ENCODE measurements around the gene NRTN.
"Not testable (repeated sequence)": the region's sequence is repeated elsewhere in the genome, so short reads cannot be mapped to it uniquely, and the experiment has no call there.

Gene NRTN

DNA sequence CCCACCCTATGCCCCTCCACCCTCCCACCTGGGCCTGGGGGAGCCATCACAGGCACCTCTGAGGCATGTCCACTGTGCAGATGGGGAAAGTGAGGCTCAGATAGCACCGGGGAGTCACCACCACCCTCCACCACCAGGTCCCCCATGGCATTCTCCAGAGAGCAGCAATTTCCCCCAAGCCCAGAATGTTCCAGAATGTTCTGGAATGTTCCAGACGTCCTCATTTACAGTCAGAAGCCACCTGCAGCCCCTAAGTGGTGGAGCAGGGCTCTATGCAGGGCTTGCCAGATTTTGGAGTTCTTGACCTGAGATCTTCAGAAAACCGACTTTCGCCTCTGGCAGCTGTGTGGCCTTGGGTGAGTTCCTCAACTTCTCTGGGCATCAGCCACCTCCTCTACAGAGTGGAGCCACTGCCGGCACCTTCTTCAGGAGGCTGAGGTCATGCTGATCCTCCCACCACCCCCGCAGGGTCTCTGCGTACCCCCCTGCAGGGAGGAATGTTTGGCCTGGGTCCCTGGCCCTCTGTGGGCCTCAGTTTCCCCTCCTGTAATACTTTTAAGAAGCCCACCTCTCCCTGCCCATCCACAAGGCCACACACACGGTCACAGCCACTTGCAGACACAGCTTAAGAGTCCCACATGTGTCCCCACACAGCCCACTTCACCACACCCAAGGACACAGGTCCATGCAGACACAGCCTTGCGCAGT is 59.3 kb downstream of the NRTN start:
- no peak for DNase-seq (ENCODE audit: insufficient read length, low spot score)
- FAIRE-seq = no peak

DNA sequence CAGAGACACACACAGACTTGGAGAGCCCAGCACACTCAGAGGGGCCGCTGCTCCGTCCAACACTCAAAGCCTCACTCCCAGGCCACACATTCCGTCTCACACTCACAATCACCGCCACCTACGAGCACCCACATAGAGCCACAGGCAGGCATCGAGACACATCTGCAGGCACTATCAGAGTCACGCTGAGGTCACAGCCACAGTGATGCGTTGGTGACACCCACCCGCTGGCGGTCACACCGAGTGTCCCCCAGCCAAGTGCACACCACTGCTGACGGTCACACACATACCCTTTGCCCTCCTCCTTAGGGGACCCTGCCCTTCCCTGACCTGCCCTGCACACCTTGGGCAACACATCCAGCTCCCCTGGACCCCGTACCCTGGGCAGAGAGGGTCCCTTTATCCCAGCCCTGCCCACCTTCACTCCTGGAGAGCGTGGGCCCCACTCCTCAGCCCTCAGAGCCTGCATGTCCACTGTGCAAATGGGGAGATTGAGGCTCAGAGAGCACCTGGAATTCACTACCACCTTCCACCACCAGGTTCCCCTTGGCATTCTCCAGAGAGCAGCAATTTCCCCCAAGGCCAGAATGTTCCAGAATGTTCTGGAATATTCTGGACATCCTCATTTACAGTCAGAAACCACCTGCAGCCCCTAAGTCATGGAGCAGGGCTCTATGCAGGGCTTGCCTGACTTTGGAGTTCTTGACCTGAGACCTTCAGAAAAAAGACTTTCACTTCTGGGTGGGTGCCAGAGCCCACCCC is 60.0 kb downstream of the NRTN start:
- no peak for DNase-seq (ENCODE audit: insufficient read length, low spot score)
- FAIRE-seq = peak; percentile 9

DNA sequence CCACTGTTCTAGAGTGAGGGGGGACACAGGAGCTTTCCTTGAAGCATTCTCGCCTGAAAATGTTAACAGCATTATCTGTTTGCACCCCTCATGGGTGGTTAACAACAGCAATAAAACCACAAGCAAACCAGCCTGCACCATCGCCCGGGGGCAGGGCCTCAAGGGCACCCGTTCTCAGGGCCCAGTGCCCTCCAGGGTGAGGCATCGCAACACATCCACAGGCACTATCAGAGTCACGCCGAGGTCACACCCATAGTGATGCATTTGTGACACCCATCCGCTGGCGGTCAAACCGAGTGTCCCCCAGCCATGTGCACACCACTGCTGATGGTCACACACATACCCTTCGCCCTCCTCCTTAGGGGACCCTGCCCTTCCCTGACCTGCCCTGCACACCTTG is 60.9 kb downstream of the NRTN start:
- FAIRE-seq (no peak), DNase-seq (ENCODE audit: insufficient read length, low spot score) (no peak)

DNA sequence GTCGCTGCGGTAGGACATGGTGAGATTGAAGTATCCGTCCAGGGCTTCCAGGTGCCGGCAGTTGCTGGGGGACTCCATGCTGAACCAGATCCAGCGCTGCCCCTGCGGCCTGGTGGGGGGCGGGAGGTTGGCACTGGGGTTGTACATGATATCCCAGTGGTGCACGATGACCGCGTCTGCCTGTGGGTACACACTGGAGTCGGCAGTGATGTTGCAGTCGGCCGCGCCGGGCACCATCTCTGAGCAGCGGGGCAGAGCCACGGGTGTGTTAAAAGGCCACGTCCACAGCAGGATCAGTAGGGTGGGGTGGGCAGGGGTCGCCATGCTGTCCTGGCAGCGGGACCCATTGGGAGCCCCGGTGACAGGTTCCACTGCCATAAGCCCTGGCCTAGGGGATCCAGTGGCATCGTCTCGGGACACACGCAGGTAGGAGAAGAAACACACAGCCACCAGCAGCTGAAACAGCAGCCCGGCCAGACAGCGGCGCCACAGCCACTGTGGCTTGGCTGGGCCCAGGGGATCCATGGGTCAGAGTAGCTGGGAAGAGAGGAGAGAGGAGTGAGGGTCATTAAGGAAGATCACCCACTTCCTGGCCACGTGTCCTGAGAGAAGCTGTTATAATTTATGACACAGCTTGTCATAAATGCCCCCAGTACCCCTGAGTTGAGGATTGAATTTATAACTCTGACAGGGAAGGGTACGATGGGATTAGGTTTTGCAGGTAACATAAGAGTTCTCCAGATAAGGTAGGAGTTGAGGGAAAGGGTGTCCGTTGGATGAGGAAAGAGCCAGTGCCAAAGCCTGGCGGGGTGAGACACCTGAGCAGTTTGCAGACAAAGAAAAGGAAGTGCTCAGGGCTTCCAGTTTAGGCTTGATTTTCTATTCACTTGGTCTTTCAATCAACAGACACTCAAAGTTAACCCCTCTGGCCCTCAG is 62.6 kb downstream of the NRTN start:
- FAIRE-seq = no peak
- no peak for DNase-seq (ENCODE audit: insufficient read length, low spot score)

DNA sequence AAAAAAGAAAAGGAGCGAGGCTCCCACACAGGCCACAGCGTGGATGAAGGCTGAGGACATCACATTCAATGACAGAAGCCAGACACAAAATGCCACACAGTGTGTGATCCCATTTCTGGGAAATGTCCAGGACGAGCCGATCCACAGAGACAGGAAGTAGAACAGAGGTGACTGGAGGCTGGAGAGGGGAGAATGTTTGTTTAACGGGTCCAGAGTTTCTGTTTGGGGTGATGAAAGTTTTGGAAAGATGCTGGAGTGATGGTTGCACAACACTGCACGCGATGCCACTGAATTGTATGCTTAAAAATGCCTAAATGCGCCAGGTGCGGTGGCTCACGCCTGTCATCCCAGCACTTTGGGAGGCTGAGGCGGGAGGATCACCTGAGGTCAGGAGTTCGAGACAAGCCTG is 66.1 kb downstream of the NRTN start:
- FAIRE-seq (no peak), DNase-seq (ENCODE audit: insufficient read length, low spot score) (no peak)

DNA sequence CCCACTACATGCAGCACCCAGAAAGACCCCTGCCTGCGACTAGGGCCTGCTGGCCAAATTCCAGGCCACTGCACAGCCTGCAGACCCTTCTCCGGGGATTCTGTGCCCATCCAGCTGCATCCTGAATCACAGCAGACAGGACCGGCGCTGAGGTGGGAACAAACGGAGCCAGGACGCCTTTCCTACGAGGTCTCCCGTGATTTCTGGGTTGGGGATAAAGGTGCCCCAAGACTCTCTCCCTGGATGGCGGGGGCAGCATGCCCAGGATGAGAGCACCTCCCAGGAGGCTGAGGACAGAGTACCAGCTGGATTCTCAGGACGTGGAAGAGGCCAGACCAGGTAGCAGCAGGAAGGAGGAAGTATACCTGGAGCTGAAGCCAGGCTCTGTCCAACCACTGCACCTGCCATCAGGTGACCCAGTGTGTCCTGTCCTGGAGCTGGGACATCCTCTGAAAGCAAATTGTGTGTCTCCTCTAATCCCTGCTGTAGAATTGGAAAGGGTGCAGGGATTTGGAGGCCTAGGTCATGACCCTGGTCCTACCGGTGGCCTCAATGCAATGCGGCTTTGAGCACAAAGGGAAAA is 68.8 kb downstream of the NRTN start:
- DNase-seq (ENCODE audit: insufficient read length, low spot score) = no peak
- FAIRE-seq = no peak

DNA sequence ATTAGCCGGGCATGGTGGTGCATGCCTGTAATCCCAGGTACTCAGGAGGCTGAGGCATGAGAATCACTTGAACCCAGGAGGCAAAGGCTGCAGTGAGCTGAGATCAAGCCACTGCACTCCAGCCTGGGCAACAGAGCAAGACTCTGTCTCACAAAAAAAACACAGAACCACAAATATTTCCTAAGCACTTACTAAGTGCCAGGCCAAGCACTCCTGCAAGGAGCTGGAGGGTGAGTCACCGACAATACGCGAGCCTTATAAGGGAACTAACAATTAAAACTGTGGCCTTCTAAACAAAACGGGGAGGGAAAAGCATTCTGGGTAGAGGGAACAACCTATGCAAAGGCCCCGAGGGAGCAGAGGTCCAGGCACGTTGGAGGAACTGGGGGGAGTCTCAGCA is 69.6 kb downstream of the NRTN start:
- not testable (repeated sequence) for DNase-seq (ENCODE audit: insufficient read length, low spot score)

DNA sequence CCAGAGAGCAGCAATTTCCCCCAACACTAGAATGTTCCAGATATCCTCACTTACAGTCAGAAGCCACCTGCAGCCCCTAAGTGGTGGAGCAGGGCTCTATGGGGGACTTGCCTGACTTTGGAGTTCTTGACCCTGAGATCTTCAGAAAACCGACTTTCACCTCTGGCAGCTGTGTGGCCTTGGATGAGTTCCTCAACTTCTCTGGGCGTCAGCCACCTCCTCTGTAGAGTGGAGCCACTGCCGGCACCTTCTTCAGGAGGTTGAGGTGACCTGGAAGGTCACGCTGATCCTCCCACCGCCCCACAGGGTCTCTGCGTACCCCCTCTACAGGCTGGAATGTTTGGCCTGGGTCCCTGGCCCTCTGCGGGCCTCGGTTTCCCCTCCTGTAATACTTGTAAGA is 72.6 kb downstream of the NRTN start:
- no peak for FAIRE-seq

More for the DNA sequence above, 69.6 kb downstream of the NRTN start:
- FAIRE-seq = not testable (repeated sequence)

DNA sequence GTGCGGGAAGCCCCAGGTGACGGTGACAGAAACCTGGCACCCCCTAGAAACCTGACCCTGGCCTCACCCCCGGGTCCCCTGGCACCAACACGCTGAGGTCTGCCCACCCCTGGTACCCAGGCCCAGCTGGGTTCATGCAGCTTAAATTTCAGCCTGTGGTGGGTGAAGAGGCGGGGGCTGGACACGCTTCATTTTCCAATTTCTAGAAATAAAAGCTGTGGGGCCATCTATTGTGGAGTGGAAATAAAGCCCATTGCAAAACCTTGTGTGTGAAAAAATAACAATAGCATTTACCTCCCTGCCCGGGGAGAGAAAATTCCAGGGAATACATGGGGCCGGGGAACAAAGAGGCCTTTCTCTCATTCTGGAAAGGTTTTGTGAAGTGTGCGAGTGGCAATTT is 73.0 kb downstream of the NRTN start:
- DNase-seq (ENCODE audit: insufficient read length, low spot score) (no peak), FAIRE-seq (no peak)

More for the DNA sequence above, 72.6 kb downstream of the NRTN start:
- no peak for DNase-seq (ENCODE audit: insufficient read length, low spot score)

Measured in HTR-8/SVneo (cell line).